Frontal cortex (tissue), 4 donors: ENCODE results near the gene PALLD. TPM values are rescaled to one million over a fixed set of nuclear protein-coding genes. Genes with fewer than 3 reads are reported as not detected.

Source experiments
- DNase-seq, 2 donors: peaks; one replicate each; pipeline ENCODE4 v3.0.0; 2012; ENCODE audit warnings: low spot score in 2 of 2
- FAIRE-seq: peaks from 2 replicates; lab custom pipeline; 2012; peaks lifted over from hg19 to GRCh38; lab: Jason Lieb, UNC
- total RNA-seq: library from RNA; depleted of rRNA; stranded (reverse); fragments of >200 nt; gene quantifications from one replicate; pipeline ENCODE4 v1.2.3, GENCODE V29; 2014
- donor health status: control.
- donor health status: control.
- donor health status: control.

PALLD gene
- total RNA-seq, 1 donor from 2014 or later: 17.1 TPM

DNA sequence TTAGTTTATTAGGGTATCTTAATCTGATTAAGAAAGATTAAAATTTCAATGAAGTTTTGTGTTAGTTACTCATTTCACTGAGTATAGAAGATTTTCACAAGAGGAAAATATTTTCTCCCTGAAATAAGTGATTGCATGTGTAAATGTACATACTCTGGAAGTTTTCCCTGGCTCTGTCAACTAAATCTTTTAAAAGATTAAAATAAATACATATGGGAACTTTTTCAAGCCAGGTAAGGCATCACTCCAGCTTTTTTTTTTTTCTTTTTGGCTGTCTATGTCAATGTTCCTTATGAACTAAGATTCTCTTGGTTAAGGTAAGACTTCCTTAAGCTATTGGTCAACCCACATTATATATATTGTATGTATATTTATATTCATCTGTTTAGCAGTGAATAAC is 395.6 kb downstream of the PALLD start:
- DNase-seq (no peak), FAIRE-seq (no peak)

- FAIRE-seq: no peak
Observed at GRCh38 chr4:168893205-168893604, 396.4 kb downstream of the PALLD start.

GRCh38 chr4:168893807-168894206 is 397.0 kb downstream of the PALLD start:
- FAIRE-seq (no peak), DNase-seq (no peak)

More at GRCh38 chr4:168893205-168893604, 396.4 kb downstream of the PALLD start:
- no peak for DNase-seq

- DNase-seq (no peak), FAIRE-seq (peak; percentile 3)
Observed at GRCh38 chr4:168900080-168900479, 403.2 kb downstream of the PALLD start.

DNA sequence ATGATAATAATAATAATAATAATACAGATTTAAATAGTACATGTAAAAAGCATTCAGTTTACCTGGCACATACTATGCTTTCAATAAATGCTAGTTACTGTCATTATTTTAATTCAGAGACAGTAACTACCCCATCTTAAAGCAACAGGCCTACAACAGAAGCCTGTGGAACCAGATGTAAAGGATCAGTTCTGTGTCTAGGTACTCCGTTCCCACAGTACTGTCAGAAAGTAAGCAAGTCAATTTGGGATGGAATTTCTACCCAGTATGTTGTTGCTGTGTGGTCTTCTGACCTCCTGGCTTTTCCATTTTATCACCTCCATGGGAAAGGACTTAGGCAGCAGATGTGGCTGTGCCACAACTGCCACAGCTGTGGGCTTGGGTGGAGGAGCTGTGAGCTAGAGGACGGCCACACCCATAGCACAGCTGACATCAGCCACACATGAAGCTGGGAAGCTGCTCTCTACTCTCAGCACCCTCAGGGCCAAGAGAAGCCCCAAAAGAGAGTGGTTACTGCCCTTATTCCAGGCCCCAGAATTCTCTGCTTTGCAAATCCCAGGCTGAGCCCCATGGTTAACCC is 410.4 kb downstream of the PALLD start:
- DNase-seq (no peak), FAIRE-seq (no peak)

DNA sequence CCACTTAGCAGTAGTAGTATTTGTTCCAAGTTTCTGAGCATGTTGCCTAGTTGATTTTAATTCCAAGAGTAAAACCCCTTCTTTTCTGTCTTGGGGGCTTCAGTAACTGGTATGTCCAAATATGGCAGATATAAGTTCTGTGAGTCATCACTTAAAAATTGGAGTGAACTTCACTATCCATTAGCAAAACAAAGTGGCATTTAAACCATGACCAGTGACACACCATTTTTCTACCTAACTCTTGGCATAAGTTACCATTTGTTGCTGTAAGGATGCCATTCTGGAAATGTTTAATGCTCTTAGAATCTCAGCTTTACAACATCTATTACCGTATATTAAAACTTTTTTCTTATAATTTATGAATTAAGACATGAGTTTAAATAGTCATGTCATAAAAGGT is 411.2 kb downstream of the PALLD start:
- DNase-seq: no peak
- FAIRE-seq: no peak

DNA sequence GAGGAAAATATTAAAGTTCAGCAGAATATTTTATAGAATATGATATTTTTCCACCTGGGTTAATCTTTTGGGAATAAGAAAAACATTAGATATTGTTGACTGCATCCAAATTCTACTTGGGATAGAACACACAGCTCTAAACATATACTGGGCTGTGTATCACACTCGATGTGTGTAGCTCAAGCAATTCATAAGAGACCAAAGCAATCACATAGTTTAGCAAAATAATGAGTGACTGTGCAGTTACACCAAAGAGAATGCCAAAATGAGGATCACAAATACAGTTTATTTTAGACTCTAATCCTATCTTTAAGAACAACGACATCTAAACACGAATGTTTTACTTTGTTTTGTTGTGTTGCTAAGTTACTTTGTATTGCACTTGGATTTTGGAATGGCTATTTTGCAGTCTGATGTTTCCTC is 412.0 kb downstream of the PALLD start:
- DNase-seq (no peak), FAIRE-seq (no peak)

- DNase-seq (no peak), FAIRE-seq (no peak)
Observed at GRCh38 chr4:168914095-168914494, 417.2 kb downstream of the PALLD start.

- DNase-seq (peak in 1 of 2 donors; percentile 24), FAIRE-seq (peak; percentile 98)
Observed at GRCh38 chr4:168917138-168917779, 420.4 kb downstream of the PALLD start.

- no peak for DNase-seq
- FAIRE-seq: no peak
Observed at GRCh38 chr4:168919706-168920324, 423.0 kb downstream of the PALLD start.

- no peak for DNase-seq
- FAIRE-seq: no peak
Observed at GRCh38 chr4:168920441-168921065, 423.7 kb downstream of the PALLD start.

GRCh38 chr4:168923526-168924194 is 426.8 kb downstream of the PALLD start:
- DNase-seq (peak; percentile 32 to 60), FAIRE-seq (peak; percentile 30)

- no peak for DNase-seq
- FAIRE-seq: no peak
Observed at GRCh38 chr4:168924667-168925066, 427.8 kb downstream of the PALLD start.

DNA sequence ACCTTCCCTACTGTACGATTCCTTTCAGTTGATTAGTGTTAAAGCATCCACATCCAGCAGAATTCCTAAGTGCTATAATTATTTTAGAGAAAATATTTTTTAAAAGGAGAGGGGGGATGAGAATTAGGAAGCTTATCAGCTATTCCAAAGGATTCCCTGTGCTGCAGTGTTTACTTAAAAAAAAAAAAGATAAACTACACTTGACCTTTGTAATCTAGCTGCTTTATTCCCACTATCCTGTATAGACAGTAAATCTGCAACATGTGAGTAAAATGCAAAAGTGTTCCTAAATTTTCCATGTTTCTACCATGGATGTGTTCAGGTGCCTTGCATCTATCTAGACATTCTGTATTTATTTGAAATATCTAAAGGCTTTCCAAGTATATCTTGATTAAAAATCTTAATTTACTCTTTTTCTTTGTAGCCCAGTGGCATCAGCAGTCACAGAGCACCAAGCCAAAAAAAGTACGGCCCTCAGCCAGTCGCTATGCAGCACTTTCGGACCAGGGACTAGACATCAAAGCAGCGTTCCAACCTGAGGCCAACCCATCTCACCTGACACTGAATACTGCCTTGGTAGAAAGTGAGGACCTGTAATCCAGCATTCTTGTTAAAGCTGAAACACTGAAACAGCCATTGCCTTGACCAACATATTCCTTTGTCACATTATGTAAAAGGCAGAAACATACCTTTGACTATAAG is 429.1 kb downstream of the PALLD start:
- no peak for DNase-seq
- no peak for FAIRE-seq

DNA sequence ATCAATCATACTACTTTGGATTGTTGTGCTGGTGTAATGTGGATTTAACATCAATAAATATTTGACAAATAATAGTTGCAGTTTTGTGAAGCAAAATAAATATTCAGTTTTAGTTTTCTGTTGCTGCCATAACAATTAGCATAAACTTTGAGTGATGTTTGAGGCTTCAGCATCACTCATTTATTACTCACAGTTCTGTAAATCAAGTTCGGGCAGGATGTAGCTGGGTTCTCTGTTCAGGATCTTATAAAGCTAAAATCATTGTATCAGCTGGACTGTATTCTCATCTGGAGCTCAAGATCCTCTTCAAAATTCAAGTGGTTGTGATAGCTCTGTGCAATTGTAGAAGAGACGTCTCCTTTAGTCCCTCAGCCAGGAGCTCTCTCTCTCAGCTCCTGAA is 431.5 kb downstream of the PALLD start:
- FAIRE-seq: no peak
- DNase-seq: no peak

DNA sequence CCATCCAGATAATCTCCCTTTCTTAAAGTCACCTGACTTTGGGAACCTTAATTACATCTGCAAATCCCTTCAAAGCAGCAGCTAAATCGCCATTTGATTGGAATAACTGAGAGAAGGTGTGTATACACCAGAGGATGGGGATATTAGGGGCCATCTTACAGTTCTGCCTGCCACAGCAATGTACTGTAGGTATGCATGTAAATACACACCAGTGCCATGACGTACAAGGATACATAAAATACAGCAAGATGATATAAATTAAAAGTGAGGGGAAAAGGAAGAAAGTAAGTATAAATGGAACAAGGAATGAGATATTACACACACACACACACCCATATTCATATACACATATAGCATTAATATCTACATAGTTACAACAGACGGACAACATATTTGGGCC is 432.0 kb downstream of the PALLD start:
- FAIRE-seq: no peak
- no peak for DNase-seq

DNA sequence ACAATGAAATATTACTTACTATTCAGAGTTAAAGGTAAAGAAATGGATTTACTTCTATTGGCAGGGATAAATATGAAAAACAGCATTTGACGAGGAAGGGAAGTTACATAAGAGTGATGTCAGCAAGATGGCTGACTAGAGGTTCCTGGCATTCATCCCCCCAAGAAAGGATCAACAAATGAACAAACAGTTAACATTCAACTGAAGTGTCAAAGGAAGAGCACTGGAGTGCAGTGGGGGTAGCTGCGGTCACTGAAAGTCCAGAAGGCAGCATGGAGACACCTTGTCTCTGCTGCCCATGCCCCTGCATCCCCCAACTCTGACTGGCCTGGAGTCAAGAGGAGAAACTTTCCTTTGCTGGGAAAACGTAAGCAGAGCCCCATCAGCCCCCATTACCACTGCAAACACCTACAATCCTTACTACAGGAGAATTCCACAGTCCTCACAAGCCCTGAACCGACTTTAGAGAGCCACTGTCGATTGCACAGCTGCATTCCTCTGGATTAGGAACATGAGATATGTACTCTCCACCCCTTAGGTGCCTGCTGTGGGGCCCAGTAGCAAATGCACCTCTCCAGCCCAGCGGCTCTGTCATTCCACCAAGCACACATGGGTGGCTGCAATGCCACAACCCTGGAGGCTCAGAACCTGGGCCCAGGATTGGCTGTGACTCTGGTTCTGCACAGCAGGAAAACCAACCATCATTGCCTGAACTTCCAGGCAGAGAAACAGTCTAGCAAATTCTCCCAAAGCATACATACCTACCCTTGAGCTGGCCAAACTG is 433.8 kb downstream of the PALLD start:
- DNase-seq (no peak), FAIRE-seq (no peak)

GRCh38 chr4:168931215-168931650 is 434.4 kb downstream of the PALLD start:
- DNase-seq: no peak
- FAIRE-seq: no peak

DNA sequence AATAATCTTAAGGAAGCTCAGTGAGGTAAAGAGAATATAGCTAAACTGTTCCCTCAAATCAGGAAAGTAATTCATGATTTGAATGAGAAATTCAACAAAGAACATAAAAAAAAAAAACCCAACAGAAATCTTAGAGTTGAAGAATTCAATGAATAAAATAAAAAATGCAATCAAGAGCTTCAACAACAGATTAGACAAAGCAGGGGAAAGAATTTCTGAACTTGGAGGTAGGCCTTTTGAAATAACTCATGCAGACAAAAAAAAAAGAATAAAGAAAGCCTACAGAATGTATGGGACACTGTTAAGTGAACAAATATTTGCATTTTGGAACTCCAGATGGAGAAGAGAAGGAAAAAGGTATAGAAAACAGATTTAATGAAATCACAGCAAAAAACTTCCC is 435.3 kb downstream of the PALLD start:
- DNase-seq (no peak), FAIRE-seq (no peak)
